ENCODE measurements around the gene GPR142. TPM values are rescaled to one million over a fixed set of nuclear protein-coding genes. Genes with fewer than 3 reads are reported as not detected.

Gene GPR142
- total and polyA plus RNA-seq, 2 of the 8 experiments (the other 6 are each of a cell fraction or from before 2014, with no cell fraction given), result 0.05 TPM; not detected in 1

DNA sequence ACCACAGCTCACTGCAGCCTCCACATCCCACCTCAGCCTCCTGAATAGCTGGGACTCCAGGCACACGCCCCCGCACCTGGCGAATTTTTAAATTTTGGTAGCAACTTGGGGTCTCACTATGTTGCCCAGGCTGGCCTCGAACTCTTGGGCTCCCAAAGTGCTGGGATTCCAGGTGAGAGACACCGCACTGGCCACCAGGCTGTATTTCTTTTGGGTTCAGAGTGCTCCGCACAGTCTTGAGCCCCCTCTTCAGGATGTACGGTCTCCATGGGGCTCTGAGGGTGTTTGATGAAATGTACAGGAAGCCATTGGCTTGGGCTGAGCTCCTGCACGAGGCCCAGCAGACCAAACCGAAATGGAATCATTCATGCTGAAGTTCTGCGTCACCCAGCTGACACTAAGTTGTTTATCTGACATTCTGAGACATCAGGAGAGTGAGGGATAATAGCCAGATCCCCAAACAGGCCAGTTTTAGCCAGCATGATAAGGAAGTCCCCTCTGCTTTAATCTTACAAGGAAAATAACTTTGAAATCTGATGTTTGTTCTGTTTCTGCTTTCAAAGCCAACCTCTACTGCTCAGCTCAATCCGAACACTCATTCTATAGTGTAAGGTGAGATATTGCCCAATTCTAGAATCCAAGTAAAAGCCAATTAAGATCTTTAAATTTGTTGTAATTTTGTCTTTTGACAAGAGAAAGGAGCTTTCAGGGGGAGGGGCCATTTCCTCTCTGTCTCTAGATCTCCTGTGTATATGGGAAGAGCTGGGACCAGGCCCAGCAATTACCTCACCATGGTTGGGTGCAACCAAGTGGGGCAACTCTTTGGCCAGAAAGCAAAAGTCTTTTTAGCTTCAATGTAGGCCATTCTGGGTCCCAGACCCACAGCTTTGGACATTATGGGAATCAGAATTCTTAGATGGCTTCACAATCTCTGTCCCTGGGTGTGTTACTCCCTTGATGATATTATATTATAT lies 23.7 kb downstream of the GPR142 start (continued):
- TF ChIP-seq USF2 (IDR thresholded peaks at IDR 0.05; ENCODE audit: low read length), result no peak
- no peak for TF ChIP-seq CBX5 (IDR thresholded peaks at IDR 0.05; ENCODE audit: low read depth, low read length)
- TF ChIP-seq KDM4A (IDR thresholded peaks at IDR 0.05; ENCODE audit: low read depth, low read length, severe bottlenecking), result no peak
- TF ChIP-seq BRCA1 (IDR thresholded peaks at IDR 0.05; ENCODE audit: low read depth, low read length), result no peak
- TF ChIP-seq BACH1 (IDR thresholded peaks at IDR 0.05; ENCODE audit: low read length), result no peak

Data from H1 (cell line).